ENCODE results near the gene ZSCAN20. TPM values are rescaled to one million over a fixed set of nuclear protein-coding genes. Genes with fewer than 3 reads are reported as not detected.

ZSCAN20 gene
- total and polyA plus RNA-seq, 9 of the 15 experiments (the other 6 are each of a cell fraction or from before 2014, with no cell fraction given) = 0.36 to 3.3 (median 2.0) TPM

DNA sequence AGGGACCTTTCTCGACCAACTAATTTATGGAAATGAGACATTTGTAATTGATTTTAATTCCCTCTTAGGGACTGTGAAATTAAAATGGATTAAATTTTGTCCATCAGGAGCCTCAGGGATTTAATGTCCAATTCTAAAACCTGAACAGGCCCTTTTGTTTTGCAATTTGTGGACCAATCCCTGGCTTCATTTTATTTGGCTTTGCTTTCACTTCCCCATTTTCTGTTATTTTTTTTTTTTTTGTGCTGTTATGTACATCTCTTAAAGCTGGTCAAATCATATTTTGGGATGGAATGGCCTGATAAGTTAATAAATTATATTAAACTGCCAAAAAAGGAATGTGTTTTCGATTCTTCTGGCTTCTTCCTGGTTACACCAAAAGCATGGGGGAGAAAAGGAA is 28.9 kb downstream of the ZSCAN20 start:
- no peak for ATAC-seq
- no peak overlapping the region for H3K4me2 ChIP-seq (ENCODE audit: insufficient read depth, low read length)

DNA sequence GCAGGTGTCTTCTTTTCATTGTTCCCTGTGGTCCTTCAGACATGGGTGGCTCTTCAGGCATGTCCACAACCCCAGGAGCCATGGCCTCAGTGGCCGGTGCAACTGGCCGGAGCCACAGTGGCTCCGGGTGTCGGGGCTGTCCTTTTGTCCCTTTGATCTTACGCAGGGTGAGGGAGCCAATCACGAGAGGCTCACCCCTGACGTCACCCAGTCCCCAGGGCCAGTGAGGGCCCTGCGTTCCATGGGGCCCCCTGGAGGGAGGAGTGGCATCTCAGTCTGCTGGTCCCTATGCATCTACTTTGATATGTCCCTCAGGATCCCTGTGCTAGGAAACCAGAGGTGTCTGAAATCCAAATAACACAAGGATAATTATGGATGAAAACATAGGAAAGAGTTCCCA is 29.3 kb downstream of the ZSCAN20 start:
- Histone ChIP-seq H4K20me1 (replicated peaks; ENCODE audit: control insufficient read depth, insufficient read depth, low read length) (no peaks in the 10 kb centered on the region), H3K9me3 (replicated peaks; ENCODE audit: control insufficient read depth, insufficient read depth, low read depth, low read length) (no peaks in the 10 kb centered on the region), H3K4me3 (no peak overlapping the region), H3K4me2 (ENCODE audit: insufficient read depth, low read length) (no peak overlapping the region), H3K27me3 (ENCODE audit: control insufficient read depth in 2 of 2, insufficient read depth in 2 of 2, low read length in 2 of 2) (no peaks in the 10 kb centered on the region; a peak in 1 of 5 replicates), H3K9me1 (ENCODE audit: control insufficient read depth, insufficient read depth, low read length) (no peaks in the 10 kb centered on the region), H3K9ac (ENCODE audit: insufficient read depth in 1 of 2, low read depth in 2 of 2, low read length in 2 of 2) (no peak overlapping the region), H3K36me3 (ENCODE audit: control insufficient read depth, insufficient read depth, low read length) (no peaks in the 10 kb centered on the region), H3K4me1 (replicated peaks in 1 of 2; ENCODE audit: control insufficient read depth in 2 of 2, insufficient read depth in 2 of 2, low read length in 2 of 2) (no peaks in the 10 kb centered on the region), H3K27ac (ENCODE audit: extremely low read depth, low read depth, low read length) (no peak overlapping the region), H3K79me2 (ENCODE audit: control insufficient read depth, insufficient read depth, low read length) (no peaks in the 10 kb centered on the region), H2AFZ (ENCODE audit: low read depth, low read length) (no peak overlapping the region)
- in situ Hi-C loops (cut with MboI) (no loop called here), intact Hi-C loops (cut with micrococcal nuclease) (no loop called here)
- TF ChIP-seq ATF1 (CRISPR knock-in tag; IDR thresholded peaks at IDR 0.05) = no peak
- TF ChIP-seq ATF1 (tag; IDR thresholded peaks at IDR 0.05) = peak; percentile 58
- 0 out of 2 replicates have a peak, but pooled peaks have one; percentile 41 for TF ChIP-seq LEF1 (IDR thresholded peaks at IDR 0.05)
- 0 out of 2 replicates have a peak, but pooled peaks have one; percentile 28 for TF ChIP-seq RBFOX2 (IDR thresholded peaks at IDR 0.05; ENCODE audit: low read depth, low read length)
- no peak for TF ChIP-seq TARDBP (IDR thresholded peaks at IDR 0.05)
- no peak for TF ChIP-seq ZNF586 (CRISPR knock-in tag; conservative IDR thresholded peaks at IDR 0.05)
- TF ChIP-seq NFYB (IDR thresholded peaks at IDR 0.05; ENCODE audit: extremely low read depth, insufficient read length) = peak; percentile 37
- TF ChIP-seq POLR2G (IDR thresholded peaks at IDR 0.05; ENCODE audit: low read depth, low read length) = peak; percentile 50; the same call in 1 of the 2 replicates
- peak; percentile 73 for TF ChIP-seq ATF7 (IDR thresholded peaks at IDR 0.05)
- no peak for FAIRE-seq
- CTCF ChIA-PET (ENCODE audit: low intra/inter-chr PET ratio) = no interaction called here
- peak; percentile 82 for ATAC-seq
- BruUV-seq (replicated peaks) = no TSS peak
- 4% methylated on average over 4 of the region's 8 CpGs for WGBS (ENCODE audit: insufficient coverage, low coverage, missing lambda C conversion rate)
- peak; percentile 11 to 32 (median 18) for DNase-seq (ENCODE audit: extremely low read depth in 1 of 4, low spot score in 3 of 4)
- POLR2A ChIA-PET = no interaction called here

More for the DNA sequence above, 28.9 kb downstream of the ZSCAN20 start:
- intact Hi-C loops (cut with micrococcal nuclease) = no loop called here
- H3K27ac ChIP-seq (ENCODE audit: extremely low read depth, low read depth, low read length) = no peak overlapping the region
- H3K9me1 ChIP-seq (ENCODE audit: control insufficient read depth, insufficient read depth, low read length) = no peaks in the 10 kb centered on the region
- no peaks in the 10 kb centered on the region for H3K79me2 ChIP-seq (ENCODE audit: control insufficient read depth, insufficient read depth, low read length)
- DNase-seq (ENCODE audit: extremely low read depth in 1 of 4, low spot score in 3 of 4) (no peak), FAIRE-seq (no peak)
- in situ Hi-C loops (cut with MboI) = no loop called here
- H3K4me3 ChIP-seq = no peak overlapping the region
- CTCF ChIA-PET (ENCODE audit: low intra/inter-chr PET ratio) = no interaction called here
- WGBS (ENCODE audit: insufficient coverage, low coverage, missing lambda C conversion rate) = 3% methylated on average over 2 of the region's 2 CpGs
- H3K9me3 ChIP-seq (replicated peaks; ENCODE audit: control insufficient read depth, insufficient read depth, low read depth, low read length) = no peaks in the 10 kb centered on the region
- no peaks in the 10 kb centered on the region for H3K36me3 ChIP-seq (ENCODE audit: control insufficient read depth, insufficient read depth, low read length)
- TF ChIP-seq SPI1 (IDR thresholded peaks at IDR 0.05; ENCODE audit: borderline replicate concordance, low read depth, low read length) = 0 out of 2 replicates have a peak, but pooled peaks have one; percentile 6
- no peak for TF ChIP-seq NFIX (CRISPR knock-in tag; IDR thresholded peaks at IDR 0.05; ENCODE audit: low read depth)
- H4K20me1 ChIP-seq (replicated peaks; ENCODE audit: control insufficient read depth, insufficient read depth, low read length) = no peaks in the 10 kb centered on the region
- no TSS peak for BruUV-seq (replicated peaks)
- H3K27me3 ChIP-seq (ENCODE audit: control insufficient read depth in 2 of 2, insufficient read depth in 2 of 2, low read length in 2 of 2) = no peaks in the 10 kb centered on the region
- H3K9ac ChIP-seq (ENCODE audit: insufficient read depth in 1 of 2, low read depth in 2 of 2, low read length in 2 of 2) = no peak overlapping the region
- POLR2A ChIA-PET = no interaction called here
- no peaks in the 10 kb centered on the region for H3K4me1 ChIP-seq (replicated peaks in 1 of 2; ENCODE audit: control insufficient read depth in 2 of 2, insufficient read depth in 2 of 2, low read length in 2 of 2)
- H2AFZ ChIP-seq (ENCODE audit: low read depth, low read length) = no peak overlapping the region

Measured in K562 (cell line).